ENCODE results near the gene CPN2. TPM values are rescaled to one million over a fixed set of nuclear protein-coding genes. Genes with fewer than 3 reads are reported as not detected.

The CPN2 gene
- total RNA-seq, 3 donors from 2014 or later: 0.14 TPM; not detected in 2

DNA sequence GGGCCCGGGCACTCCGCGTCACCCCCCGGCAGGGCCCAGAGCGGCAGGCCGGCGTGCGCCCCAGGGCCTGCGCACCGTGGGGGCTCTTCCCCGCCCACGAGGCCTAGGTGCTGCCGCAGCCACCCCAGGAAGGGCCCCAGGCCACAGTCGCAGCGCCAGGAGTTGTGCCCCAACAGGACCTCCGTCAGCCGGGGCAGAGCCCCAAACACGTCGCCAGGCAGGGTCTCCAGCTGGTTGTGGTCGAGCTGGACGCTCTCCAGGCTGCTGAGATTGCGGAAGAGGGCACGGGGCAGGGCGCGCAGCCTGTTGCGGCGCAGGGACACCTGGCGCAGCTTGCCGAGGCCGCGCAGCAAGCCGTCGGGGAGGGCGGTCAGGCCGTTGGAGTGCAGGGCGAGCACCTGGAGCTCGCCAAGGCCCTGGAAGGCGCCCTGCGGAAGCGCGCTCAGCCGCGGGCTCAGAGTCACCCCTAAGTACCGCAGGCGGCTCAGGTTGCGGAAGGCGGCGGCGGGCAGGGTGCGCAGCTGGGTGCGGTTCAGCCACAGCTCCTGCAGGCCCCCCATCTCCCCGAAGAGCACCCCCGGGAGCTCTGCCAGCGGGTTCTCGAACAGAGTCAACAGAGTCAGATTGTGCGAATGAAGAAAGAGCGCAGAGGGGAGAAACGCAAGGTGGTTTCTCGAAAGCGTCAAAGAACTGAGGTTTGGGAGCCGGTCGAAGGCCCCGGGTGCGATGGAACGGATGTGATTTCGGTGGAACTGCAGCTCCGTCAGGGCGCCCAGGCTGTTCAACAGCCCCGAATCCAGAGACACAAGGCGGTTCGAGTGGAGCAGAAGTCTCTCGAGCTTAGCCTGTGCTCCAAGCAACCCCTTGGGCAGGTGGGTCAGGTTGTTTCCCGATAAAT, 46.0 kb upstream of the CPN2 start:
- no peaks in the 10 kb centered on the region for H3K9me3 ChIP-seq
- ATAC-seq: no peak
- peak in 1 of 3 donors; percentile 38 for DNase-seq
- intact Hi-C loops (cut with DNase I, micrococcal nuclease): no loop called here
- no peak overlapping the region for H3K4me3 ChIP-seq
- H3K36me3 ChIP-seq (ENCODE audit: low read depth): no peaks in the 10 kb centered on the region
- TF ChIP-seq, protein P1, sequence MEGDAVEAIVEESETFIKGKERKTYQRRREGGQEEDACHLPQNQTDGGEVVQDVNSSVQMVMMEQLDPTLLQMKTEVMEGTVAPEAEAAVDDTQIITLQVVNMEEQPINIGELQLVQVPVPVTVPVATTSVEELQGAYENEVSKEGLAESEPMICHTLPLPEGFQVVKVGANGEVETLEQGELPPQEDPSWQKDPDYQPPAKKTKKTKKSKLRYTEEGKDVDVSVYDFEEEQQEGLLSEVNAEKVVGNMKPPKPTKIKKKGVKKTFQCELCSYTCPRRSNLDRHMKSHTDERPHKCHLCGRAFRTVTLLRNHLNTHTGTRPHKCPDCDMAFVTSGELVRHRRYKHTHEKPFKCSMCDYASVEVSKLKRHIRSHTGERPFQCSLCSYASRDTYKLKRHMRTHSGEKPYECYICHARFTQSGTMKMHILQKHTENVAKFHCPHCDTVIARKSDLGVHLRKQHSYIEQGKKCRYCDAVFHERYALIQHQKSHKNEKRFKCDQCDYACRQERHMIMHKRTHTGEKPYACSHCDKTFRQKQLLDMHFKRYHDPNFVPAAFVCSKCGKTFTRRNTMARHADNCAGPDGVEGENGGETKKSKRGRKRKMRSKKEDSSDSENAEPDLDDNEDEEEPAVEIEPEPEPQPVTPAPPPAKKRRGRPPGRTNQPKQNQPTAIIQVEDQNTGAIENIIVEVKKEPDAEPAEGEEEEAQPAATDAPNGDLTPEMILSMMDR (IDR thresholded peaks at IDR 0.05): no peak
- H3K4me1 ChIP-seq (ENCODE audit: low read depth): peaks cover 34% of the 10 kb centered on the region

DNA sequence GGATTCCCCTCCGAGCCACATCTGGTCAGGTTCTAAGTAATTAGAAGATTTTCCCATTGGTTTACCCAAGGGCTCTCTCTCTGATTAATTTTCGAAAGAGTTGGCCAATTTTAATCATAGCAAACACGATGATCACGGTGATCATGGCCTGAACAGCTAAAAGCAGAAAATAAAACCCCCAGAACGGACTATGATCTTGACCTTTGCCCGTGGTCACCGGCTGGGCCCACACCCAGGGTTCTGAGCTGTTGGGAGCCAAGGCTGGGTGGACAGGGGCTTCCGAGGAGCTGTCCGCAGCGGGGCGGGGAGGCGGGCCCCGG, 45.4 kb upstream of the CPN2 start:
- intact Hi-C loops (cut with DNase I, micrococcal nuclease): no loop called here
- H3K9me3 ChIP-seq: no peaks in the 10 kb centered on the region
- DNase-seq (no peak), ATAC-seq (no peak)
- H3K4me3 ChIP-seq: no peak overlapping the region
- peaks cover 34% of the 10 kb centered on the region for H3K4me1 ChIP-seq (ENCODE audit: low read depth)
- TF ChIP-seq, protein P1 (IDR thresholded peaks at IDR 0.05): no peak
- no peaks in the 10 kb centered on the region for H3K36me3 ChIP-seq (ENCODE audit: low read depth)

DNA sequence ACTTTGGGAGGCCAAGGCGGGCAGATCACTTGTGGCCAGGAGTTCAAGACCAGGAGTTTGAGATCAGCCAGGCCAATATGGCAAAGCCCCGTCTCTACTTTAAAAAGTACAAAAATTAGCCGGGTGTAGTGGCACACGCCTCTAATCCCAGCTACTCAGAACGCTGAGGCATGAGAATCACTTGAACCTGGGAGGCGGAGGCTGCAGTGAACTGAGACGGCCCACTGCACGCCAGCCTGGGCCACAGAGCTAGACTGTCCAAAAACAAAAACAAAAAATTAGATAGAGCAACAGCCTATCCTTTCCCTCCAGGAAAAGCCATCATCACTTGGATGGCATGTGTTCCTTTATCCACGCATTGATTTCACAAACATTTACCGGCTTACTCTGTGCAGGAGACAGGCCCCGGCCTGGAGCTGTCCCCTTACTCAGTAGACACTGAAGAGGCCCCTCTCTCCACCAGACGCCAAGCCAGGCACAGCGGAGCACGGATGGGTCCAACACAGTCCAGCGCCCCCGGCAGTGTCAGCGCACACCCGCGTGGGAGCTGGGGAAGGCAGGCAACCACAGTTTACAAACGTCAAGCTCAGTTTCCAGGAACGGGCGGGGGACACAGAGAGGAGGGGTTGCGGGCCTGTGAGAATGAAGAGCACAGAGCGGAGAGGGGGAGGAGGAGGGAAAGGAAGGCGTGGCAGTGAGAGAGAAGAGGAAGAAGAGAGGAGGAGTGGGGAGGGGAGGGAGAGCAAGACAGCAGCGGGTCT, 44.8 kb upstream of the CPN2 start:
- peak; percentile 55 to 64 (median 55) for DNase-seq
- Histone ChIP-seq H3K9me3 (no peaks in the 10 kb centered on the region), H3K4me3 (no peak overlapping the region), H3K36me3 (ENCODE audit: low read depth) (no peaks in the 10 kb centered on the region), H3K4me1 (ENCODE audit: low read depth) (peaks cover 34% of the 10 kb centered on the region)
- TF ChIP-seq, protein P1 (IDR thresholded peaks at IDR 0.05): no peak
- ATAC-seq: peak; percentile 43
- intact Hi-C loops (cut with DNase I, micrococcal nuclease): no loop called here

DNA sequence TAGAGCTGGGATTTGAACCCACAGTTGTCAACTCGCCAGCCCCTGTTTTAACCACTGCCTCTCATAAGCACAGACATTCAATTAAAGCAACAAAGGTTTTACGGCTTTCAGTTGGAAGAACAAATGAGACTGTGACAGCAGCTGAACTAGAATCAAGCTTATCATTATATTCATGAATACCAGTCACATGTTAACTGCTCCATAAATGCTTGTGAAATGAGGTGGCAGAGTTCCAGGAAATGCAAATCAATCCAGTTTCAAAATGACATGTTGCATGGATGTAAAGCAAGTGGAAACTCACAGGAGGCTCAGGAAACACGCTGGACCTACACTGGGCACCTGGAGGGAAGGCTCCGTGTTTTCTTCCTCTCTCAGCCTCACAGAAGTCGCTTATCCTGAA, 44.1 kb upstream of the CPN2 start:
- ATAC-seq (peak; percentile 84), DNase-seq (peak in 1 of 3 donors; percentile 69)
- Histone ChIP-seq H3K4me1 (ENCODE audit: low read depth) (peaks cover 34% of the 10 kb centered on the region), H3K36me3 (ENCODE audit: low read depth) (no peaks in the 10 kb centered on the region), H3K4me3 (no peak overlapping the region), H3K9me3 (no peaks in the 10 kb centered on the region)
- TF ChIP-seq, protein P1 (IDR thresholded peaks at IDR 0.05): no peak
- intact Hi-C loops (cut with DNase I, micrococcal nuclease): no loop called here

DNA sequence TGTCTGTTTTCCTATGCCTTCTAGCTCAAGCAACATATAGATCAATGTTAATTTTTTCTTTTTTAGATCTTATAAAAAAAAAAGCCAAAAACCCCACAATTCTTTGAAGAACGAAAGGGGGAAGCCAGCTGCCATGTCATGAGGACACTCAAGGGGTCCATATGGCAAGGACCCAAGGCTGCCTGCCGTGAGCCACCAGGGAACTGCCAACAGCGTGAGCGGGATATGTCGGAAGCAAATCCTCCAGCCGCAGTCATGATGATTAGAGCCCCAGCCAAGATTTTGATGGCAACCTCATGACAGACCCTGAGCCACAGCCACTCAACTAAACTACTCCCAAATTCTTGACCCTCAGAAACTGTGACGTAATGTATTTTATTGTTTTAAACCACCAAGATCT, 41.4 kb upstream of the CPN2 start:
- H3K4me1 ChIP-seq (ENCODE audit: low read depth): peaks cover 25% of the 10 kb centered on the region
- no peaks in the 10 kb centered on the region for H3K9me3 ChIP-seq
- TF ChIP-seq, protein P1 (IDR thresholded peaks at IDR 0.05): no peak
- no peaks in the 10 kb centered on the region for H3K36me3 ChIP-seq (ENCODE audit: low read depth)
- no peak overlapping the region for H3K4me3 ChIP-seq
- ATAC-seq (no peak), DNase-seq (no peak)
- intact Hi-C loops (cut with DNase I, micrococcal nuclease): no loop called here
